Peyer's patch (tissue), 4 donors: ENCODE data around the gene ARSK.

Experiments used
- POLR2A ChIP-seq, 2 donors: fragments of 450-650 bp; IDR thresholded peaks; one replicate each; pipeline ENCODE4 v1.5.1; 2017; ENCODE audit warnings: antibody characterized with exemption in 2 of 2, mild to moderate bottlenecking in 2 of 2, moderate library complexity in 2 of 2
- TF ChIP-seq, protein P1 (sequence below), 6 experiments: fragments of 450-650 bp in 4 of 6; fragments of 200-600 bp in 2 of 6; sonication (generic) in 1 of 6; IDR thresholded peaks; one replicate each; pipeline ENCODE4 v1.5.1; 2017 to 2019; ENCODE audit warnings: antibody characterized with exemption in 6 of 6, mild to moderate bottlenecking in 3 of 6, moderate library complexity in 1 of 6

DNA sequence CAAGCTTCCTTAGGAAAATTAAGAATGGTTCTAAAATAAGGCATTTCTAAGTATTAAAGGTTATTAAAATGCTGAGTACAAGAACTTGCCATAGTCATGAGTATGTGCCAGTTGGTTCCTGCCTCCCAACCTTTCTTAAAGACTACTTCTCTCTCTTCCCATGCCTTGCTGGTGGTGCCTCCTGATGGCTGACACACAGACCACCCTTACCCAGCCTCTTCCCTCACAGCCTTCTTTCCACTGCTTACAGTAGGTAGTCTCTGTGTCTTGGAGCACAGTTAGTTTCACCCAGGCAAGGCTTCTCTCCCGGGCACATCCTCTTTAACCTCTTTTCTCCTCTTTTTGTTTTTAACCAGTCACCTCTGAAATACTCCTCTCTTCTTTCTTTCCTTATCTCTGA, 44.4 kb downstream of the ARSK start:
- TF ChIP-seq, protein P1, sequence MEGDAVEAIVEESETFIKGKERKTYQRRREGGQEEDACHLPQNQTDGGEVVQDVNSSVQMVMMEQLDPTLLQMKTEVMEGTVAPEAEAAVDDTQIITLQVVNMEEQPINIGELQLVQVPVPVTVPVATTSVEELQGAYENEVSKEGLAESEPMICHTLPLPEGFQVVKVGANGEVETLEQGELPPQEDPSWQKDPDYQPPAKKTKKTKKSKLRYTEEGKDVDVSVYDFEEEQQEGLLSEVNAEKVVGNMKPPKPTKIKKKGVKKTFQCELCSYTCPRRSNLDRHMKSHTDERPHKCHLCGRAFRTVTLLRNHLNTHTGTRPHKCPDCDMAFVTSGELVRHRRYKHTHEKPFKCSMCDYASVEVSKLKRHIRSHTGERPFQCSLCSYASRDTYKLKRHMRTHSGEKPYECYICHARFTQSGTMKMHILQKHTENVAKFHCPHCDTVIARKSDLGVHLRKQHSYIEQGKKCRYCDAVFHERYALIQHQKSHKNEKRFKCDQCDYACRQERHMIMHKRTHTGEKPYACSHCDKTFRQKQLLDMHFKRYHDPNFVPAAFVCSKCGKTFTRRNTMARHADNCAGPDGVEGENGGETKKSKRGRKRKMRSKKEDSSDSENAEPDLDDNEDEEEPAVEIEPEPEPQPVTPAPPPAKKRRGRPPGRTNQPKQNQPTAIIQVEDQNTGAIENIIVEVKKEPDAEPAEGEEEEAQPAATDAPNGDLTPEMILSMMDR (IDR thresholded peaks at IDR 0.05) = no peak
- TF ChIP-seq POLR2A (IDR thresholded peaks at IDR 0.05) = no peak
